ENCODE results near the gene NR6A1.

GRCh38 chr9:124495126-124496074, 275.7 kb downstream of the NR6A1 start:
- TF ChIP-seq CTCF (conservative IDR thresholded peaks at IDR 0.05; ENCODE audit: low read length) (no peak), EZH2phosphoT487 (IDR thresholded peaks at IDR 0.05; ENCODE audit: borderline replicate concordance, low read depth, low read length) (no peak)
